Activated effector memory CD4-positive, alpha-beta T cell treated with Interleukin-2 at 50 U/mL for 16 hours (primary cell): Measurements from ENCODE around the gene LCMT1.
A peak's percentile ranks its signal among the peaks of the same experiment; 100 is the strongest.
"Not testable (repeated sequence)": the region's sequence is repeated elsewhere in the genome, so short reads cannot be mapped to it uniquely, and the experiment has no call there.

Experiments
- DNase-seq: peaks from one replicate; pipeline ENCODE4 v3.0.0-alpha.2; 2020

Gene LCMT1

GRCh38 chr16:25111403-25112166 lies at the start of gene LCMT1:
Gene LCMT1 (plus strand): TSS chr16:25111742. CDS start chr16:25111884, 142 bp downstream.
- DNase-seq, result peak; percentile 83

- no peak for DNase-seq
Observed at GRCh38 chr16:25063102-25063501, 48.4 kb upstream of the LCMT1 start.

GRCh38 chr16:25063865-25064264 lies 47.7 kb upstream of the LCMT1 start:
- DNase-seq, result no peak

- DNase-seq, result not testable (repeated sequence)
Observed at GRCh38 chr16:25064281-25064680, 47.3 kb upstream of the LCMT1 start.

GRCh38 chr16:25064937-25065336 lies 46.6 kb upstream of the LCMT1 start:
- no peak for DNase-seq

- DNase-seq, result no peak
Observed at GRCh38 chr16:25065899-25066298, 45.6 kb upstream of the LCMT1 start.

- DNase-seq, result no peak
Observed at GRCh38 chr16:25066426-25066746, 45.2 kb upstream of the LCMT1 start.

GRCh38 chr16:25066747-25067631 lies 44.6 kb upstream of the LCMT1 start:
- DNase-seq, result peak; percentile 75

GRCh38 chr16:25073854-25074253 lies 37.7 kb upstream of the LCMT1 start:
- DNase-seq, result no peak

GRCh38 chr16:25078386-25078978 lies 33.1 kb upstream of the LCMT1 start:
- DNase-seq, result no peak

GRCh38 chr16:25079637-25080378 lies 31.7 kb upstream of the LCMT1 start:
- no peak for DNase-seq

GRCh38 chr16:25080420-25081131 lies 31.0 kb upstream of the LCMT1 start:
- DNase-seq, result no peak

- DNase-seq, result no peak
Observed at GRCh38 chr16:25081702-25082101, 29.8 kb upstream of the LCMT1 start.

GRCh38 chr16:25083065-25083464 lies 28.5 kb upstream of the LCMT1 start:
- no peak for DNase-seq

GRCh38 chr16:25083701-25084100 lies 27.8 kb upstream of the LCMT1 start:
- no peak for DNase-seq

- no peak for DNase-seq
Observed at GRCh38 chr16:25084797-25085196, 26.7 kb upstream of the LCMT1 start.

GRCh38 chr16:25087761-25088160 lies 23.8 kb upstream of the LCMT1 start:
- DNase-seq, result no peak

- no peak for DNase-seq
Observed at GRCh38 chr16:25089351-25089750, 22.2 kb upstream of the LCMT1 start.

- no peak for DNase-seq
Observed at GRCh38 chr16:25092441-25092840, 19.1 kb upstream of the LCMT1 start.

GRCh38 chr16:25093208-25094061 lies 18.1 kb upstream of the LCMT1 start:
- DNase-seq, result no peak

- DNase-seq, result no peak
Observed at GRCh38 chr16:25094596-25094995, 16.9 kb upstream of the LCMT1 start.
